Thyroid gland (tissue), 4 donors: ENCODE results near the gene CAMK1D. TPM values are rescaled to one million over a fixed set of nuclear protein-coding genes. Genes with fewer than 3 reads are reported as not detected.
"Not testable (repeated sequence)": the region's sequence is repeated elsewhere in the genome, so short reads cannot be mapped to it uniquely, and the experiment has no call there.

Source experiments
- DNase-seq, 2 donors: peaks; one replicate each; pipeline ENCODE4 v3.0.0-alpha.2; 2019
- H3K27ac ChIP-seq, 3 donors: fragments of 200-600 bp; sonication (generic); 1 replicate in 2 of 3; 2 replicates in 1 of 3; pipeline ENCODE4 v1.5.1; 2016 to 2019; ENCODE audit warnings: mild to moderate bottlenecking in 1 of 3, moderate library complexity in 1 of 3
- H3K27me3 ChIP-seq: fragments of 200-600 bp; sonication (generic); one replicate; pipeline ENCODE4 v1.5.1; 2019
- H3K36me3 ChIP-seq, 2 donors: fragments of 200-600 bp; sonication (generic); one replicate each; pipeline ENCODE4 v1.5.1; 2016 to 2019
- H3K4me1 ChIP-seq, 2 donors: fragments of 200-600 bp; sonication (generic); one replicate each; pipeline ENCODE4 v1.5.1; 2017 to 2019
- H3K4me3 ChIP-seq, 3 donors: fragments of 200-600 bp; sonication (generic); replicated peaks in 1 of 3; 1 replicate in 2 of 3; 2 replicates in 1 of 3; pipeline ENCODE4 v1.5.1; 2016; ENCODE audit warnings: mild to moderate bottlenecking in 1 of 3
- H3K9me3 ChIP-seq: fragments of 200-600 bp; sonication (generic); one replicate; pipeline ENCODE4 v1.5.1; 2017
- POLR2A ChIP-seq, 2 donors: fragments of 450-650 bp; IDR thresholded peaks; one replicate each; pipeline ENCODE4 v1.6.1; 2017; ENCODE audit warnings: antibody characterized with exemption in 2 of 2, mild to moderate bottlenecking in 2 of 2, moderate library complexity in 1 of 2
- WGBS, 2 donors: methylation state at CpG; one replicate each; pipeline ENCODE4 v1.1.5; 2017; 5-methylcytosine and 5-hydroxymethylcytosine counted together
- intact Hi-C: fragments of 100-400 bp; cut with DNase I; formaldehyde crosslinking; loops from one replicate; pipeline ENCODE4 v1.15.1; 2023
- total RNA-seq, 4 donors: library from RNA; depleted of rRNA; stranded (reverse); fragments of >200 nt; gene quantifications; one replicate each; pipeline ENCODE4 v1.2.3, GENCODE V29; 2016
- TF ChIP-seq, protein P1 (sequence below), 6 experiments: fragments of 200-600 bp in 3 of 6; fragments of 450-650 bp in 3 of 6; sonication (generic) in 3 of 6; IDR thresholded peaks; one replicate each; pipeline ENCODE4 v1.5.1; 2016 to 2019; ENCODE audit warnings: antibody characterized with exemption in 6 of 6, mild to moderate bottlenecking in 2 of 6, inconsistent platforms in 1 of 6, moderate library complexity in 1 of 6

Gene CAMK1D
- total RNA-seq, 4 donors from 2014 or later, result 12.2 to 29.6 (median 17.4) TPM

DNA sequence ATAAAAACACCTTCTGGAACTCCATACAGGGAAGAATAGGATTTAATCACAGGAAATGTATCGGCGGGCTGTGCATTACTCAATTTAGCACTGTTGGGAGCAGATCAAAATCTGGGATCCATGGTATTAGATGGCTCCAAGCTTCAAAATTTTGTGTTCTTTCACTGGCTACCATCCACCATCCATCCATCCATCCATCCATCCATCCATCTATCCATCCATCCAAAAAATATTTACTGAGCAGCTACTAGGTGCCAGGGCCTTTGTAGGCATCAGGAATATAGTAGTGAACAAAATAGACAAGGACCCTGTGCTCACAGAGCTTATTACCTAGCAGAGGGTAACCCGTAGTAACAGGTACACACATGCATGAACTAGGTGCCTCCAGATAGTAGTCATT, 372.0 kb downstream of the CAMK1D start:
- H3K9me3 ChIP-seq, result no peaks in the 10 kb centered on the region
- H3K27ac ChIP-seq, result peak overlapping the region in 2 of 3 donors; percentile 81 to 83
- H3K27me3 ChIP-seq, result no peaks in the 10 kb centered on the region
- 96 to 99% methylated on average over 3 of the region's 3 CpGs for WGBS, 2 donors
- no peak for DNase-seq
- H3K4me1 ChIP-seq, result peaks cover 11 to 33% of the 10 kb centered on the region in 2 donors
- no peaks in the 10 kb centered on the region for H3K36me3 ChIP-seq
- no peak overlapping the region for H3K4me3 ChIP-seq
- no peak for TF ChIP-seq POLR2A (IDR thresholded peaks at IDR 0.05)
- TF ChIP-seq, protein P1, sequence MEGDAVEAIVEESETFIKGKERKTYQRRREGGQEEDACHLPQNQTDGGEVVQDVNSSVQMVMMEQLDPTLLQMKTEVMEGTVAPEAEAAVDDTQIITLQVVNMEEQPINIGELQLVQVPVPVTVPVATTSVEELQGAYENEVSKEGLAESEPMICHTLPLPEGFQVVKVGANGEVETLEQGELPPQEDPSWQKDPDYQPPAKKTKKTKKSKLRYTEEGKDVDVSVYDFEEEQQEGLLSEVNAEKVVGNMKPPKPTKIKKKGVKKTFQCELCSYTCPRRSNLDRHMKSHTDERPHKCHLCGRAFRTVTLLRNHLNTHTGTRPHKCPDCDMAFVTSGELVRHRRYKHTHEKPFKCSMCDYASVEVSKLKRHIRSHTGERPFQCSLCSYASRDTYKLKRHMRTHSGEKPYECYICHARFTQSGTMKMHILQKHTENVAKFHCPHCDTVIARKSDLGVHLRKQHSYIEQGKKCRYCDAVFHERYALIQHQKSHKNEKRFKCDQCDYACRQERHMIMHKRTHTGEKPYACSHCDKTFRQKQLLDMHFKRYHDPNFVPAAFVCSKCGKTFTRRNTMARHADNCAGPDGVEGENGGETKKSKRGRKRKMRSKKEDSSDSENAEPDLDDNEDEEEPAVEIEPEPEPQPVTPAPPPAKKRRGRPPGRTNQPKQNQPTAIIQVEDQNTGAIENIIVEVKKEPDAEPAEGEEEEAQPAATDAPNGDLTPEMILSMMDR (IDR thresholded peaks at IDR 0.05), result no peak
- intact Hi-C loops, result no loop called here

DNA sequence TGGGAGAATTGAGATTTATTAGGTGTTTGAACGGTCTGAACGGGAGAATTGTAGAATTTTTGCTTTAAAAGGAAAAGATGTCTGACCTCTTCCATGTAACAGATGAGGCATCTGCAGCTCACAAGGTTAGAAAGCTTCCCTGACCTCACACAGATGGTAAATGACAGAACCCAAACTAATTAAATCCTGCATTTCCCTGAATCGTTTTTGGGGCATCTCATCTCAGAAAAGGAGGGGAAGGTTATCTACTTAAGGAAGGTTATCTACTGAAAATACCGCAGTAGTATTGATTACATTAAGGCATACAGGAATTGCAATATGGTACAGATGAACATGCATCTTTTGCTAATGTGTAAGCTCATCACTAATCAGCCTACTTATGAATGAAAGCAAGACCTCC, 373.9 kb downstream of the CAMK1D start:
- H3K4me3 ChIP-seq, result no peak overlapping the region
- DNase-seq, result no peak
- H3K9me3 ChIP-seq, result no peaks in the 10 kb centered on the region
- no peak overlapping the region for H3K27ac ChIP-seq
- WGBS, 2 donors, result 89 to 91% methylated on average over 4 of the region's 4 CpGs
- peaks cover 11 to 33% of the 10 kb centered on the region in 2 donors for H3K4me1 ChIP-seq
- H3K27me3 ChIP-seq, result no peaks in the 10 kb centered on the region
- TF ChIP-seq POLR2A (IDR thresholded peaks at IDR 0.05), result no peak
- TF ChIP-seq, protein P1 (IDR thresholded peaks at IDR 0.05), result no peak
- no peaks in the 10 kb centered on the region for H3K36me3 ChIP-seq
- intact Hi-C loops, result no loop called here

DNA sequence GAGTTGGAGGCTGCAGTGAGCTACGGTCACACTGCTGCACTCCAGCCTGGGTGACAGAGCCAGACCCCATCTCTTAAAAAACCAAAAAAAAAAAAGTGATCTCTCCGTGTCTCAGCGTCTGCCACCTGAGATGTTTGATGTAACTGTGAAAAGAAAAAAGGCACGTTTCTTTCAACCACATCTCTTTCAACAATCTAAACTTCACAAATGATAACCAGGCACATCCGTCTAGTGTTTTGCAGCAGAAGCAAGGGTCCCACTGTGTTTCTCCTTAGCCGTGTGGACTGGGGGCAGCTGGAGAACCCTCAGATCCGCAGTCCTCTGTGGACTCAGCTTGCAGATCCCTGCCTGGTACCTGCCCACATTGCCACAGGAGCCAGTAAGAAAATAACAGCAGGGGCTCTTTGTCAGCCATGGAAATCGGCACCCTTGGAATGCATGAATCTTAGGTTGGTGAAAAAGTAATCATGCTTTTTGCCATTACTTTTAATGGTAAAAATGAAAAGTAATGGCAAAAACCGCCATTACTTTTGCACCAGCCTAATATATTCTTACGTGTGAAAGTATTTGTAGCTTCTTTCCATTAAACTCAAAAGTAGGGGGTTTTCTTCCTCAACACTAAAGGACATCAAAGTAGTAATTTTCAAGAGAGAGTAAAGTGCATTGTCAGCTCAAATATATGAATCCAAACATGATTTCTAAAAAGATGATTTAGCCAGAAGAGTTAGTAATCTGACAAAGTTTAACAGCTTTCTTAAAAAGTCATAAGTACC, 375.6 kb downstream of the CAMK1D start:
- no peaks in the 10 kb centered on the region for H3K27me3 ChIP-seq
- no peak overlapping the region for H3K4me3 ChIP-seq
- WGBS, 2 donors, result 78 to 90% methylated on average over 10 of the region's 10 CpGs
- DNase-seq, result no peak
- H3K4me1 ChIP-seq, result peaks cover 6 to 20% of the 10 kb centered on the region in 2 donors
- no peak for TF ChIP-seq POLR2A (IDR thresholded peaks at IDR 0.05)
- TF ChIP-seq, protein P1 (IDR thresholded peaks at IDR 0.05), result no peak
- H3K27ac ChIP-seq, result no peak overlapping the region
- no peaks in the 10 kb centered on the region for H3K36me3 ChIP-seq
- H3K9me3 ChIP-seq, result no peaks in the 10 kb centered on the region
- intact Hi-C loops, result no loop called here

DNA sequence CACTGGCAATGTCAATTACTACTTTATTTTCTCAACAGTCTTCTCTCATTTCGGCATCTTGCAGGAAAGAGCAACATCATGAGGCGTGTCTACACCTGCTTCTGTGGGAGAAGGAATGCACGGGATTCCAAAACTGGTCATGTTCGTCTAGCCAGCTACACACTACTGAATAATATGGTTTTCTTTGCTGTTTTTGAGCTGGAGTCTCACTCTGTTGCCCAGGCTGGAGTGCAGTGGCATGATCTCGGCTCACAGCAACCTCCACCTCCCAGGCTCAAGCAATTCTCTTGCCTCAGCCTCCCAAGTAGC, 376.2 kb downstream of the CAMK1D start:
- H3K27me3 ChIP-seq, intact Hi-C loops, DNase-seq, H3K9me3 ChIP-seq, H3K27ac ChIP-seq, H3K36me3 ChIP-seq, H3K4me3 ChIP-seq: not testable (repeated sequence)
- peaks cover 6 to 17% of the 10 kb centered on the region in 2 donors for H3K4me1 ChIP-seq
- 95 to 96% methylated on average over 5 of the region's 5 CpGs for WGBS, 2 donors

DNA sequence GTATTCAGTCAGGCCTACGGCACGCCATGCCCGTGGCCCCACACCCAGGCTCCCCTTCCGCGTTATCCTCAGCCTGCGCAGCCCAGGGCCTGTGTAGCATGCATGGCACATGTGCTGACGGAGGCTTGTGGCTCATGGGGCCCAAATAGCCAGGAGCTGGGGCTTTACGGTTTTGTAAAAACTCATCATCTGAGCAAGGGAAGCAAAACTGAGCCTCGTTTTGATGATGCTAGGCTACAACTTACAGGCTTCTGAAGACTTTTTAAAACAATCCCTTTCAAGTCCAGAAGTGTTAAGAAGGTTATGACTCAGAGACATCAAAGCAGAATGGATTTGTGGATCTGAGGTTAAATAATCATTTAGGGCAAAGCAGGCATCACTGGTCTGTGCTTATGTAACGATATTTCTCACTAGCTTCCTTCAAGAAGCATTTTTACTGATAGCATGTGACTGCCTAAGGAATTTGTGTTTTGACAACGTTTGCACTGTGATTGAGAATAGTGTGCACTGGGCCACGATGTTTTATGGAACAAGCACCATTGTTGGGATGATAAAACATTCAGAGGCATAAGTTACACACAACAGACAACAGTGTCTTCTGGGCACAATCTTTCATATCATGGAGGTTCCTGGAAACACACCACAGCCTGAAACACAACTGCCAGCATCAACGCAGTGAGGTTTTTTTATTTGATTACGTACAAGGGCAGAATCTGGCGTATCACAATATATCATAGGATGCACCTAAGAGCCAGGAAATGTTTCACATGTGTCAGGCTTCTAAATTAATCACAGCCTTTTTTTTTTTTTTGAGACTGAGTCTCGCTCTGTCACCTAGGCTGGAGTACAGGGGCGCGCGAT, 377.9 kb downstream of the CAMK1D start:
- intact Hi-C loops, result no loop called here

More for the DNA sequence above, 377.9 kb downstream of the CAMK1D start:
- no peak for DNase-seq
- no peak overlapping the region for H3K4me3 ChIP-seq
- no peak overlapping the region for H3K27ac ChIP-seq
- H3K4me1 ChIP-seq, result peaks cover 0 to 12% of the 10 kb centered on the region in 2 donors
- TF ChIP-seq, protein P1 (IDR thresholded peaks at IDR 0.05), result no peak
- no peak for TF ChIP-seq POLR2A (IDR thresholded peaks at IDR 0.05)
- WGBS, 2 donors, result 86 to 90% methylated on average over 18 to 19 of the region's 19 CpGs
- no peaks in the 10 kb centered on the region for H3K9me3 ChIP-seq
- H3K36me3 ChIP-seq, result no peaks in the 10 kb centered on the region
- H3K27me3 ChIP-seq, result no peaks in the 10 kb centered on the region
